H1 (cell line): ENCODE data around the gene YIPF3. TPM values are rescaled to one million over a fixed set of nuclear protein-coding genes. Genes with fewer than 3 reads are reported as not detected.
A peak's percentile ranks its signal among the peaks of the same experiment; 100 is the strongest.

Experiments used
- CTCF ChIA-PET: fragments of 300-600 bp; sonication (Branson Sonifier 250); formaldehyde crosslinking; loops from one replicate; lab custom pipeline; 2021; ENCODE audit not compliant: partially characterized antibody; lab: Charles Lee
- POLR2A ChIA-PET: fragments of 300-600 bp; sonication (Branson Sonifier 250); formaldehyde crosslinking; loops from one replicate; lab custom pipeline; 2021; ENCODE audit warnings: inconsistent platforms; ENCODE audit not compliant: partially characterized antibody; lab: Charles Lee
- DNase-seq, 2 experiments: peaks; one replicate each; pipeline versions ENCODE4 v3.0.0 to v3.0.0-alpha.2; 2010 to 2022; ENCODE audit warnings: low spot score in 2 of 2, low read depth in 1 of 2, mixed read lengths in 1 of 2
- FAIRE-seq: peaks from 2 replicates; lab custom pipeline; 2011; peaks lifted over from hg19 to GRCh38; lab: Jason Lieb, UNC
- H2AFZ ChIP-seq: 2 replicates; pipeline ENCODE4 v1.8.1; 2012; ENCODE audit warnings: low read length, inconsistent platforms
- H2AK5ac ChIP-seq: 2 replicates; pipeline ENCODE4 v1.6.1; 2013; ENCODE audit warnings: low read depth, low read length
- H2BK120ac ChIP-seq: replicated peaks from 2 replicates; pipeline ENCODE3; 2013; ENCODE audit warnings: low read depth, low read length, inconsistent platforms
- H2BK12ac ChIP-seq: 2 replicates; pipeline ENCODE4 v1.6.1; 2013; ENCODE audit warnings: low read depth, low read length
- H2BK15ac ChIP-seq: 2 replicates; pipeline ENCODE4 v1.6.1; 2013; ENCODE audit warnings: low read length
- H2BK20ac ChIP-seq: 2 replicates; pipeline ENCODE4 v1.6.1; 2013; ENCODE audit warnings: low read length
- H2BK5ac ChIP-seq: 2 replicates; pipeline ENCODE4 v1.6.1; 2013; ENCODE audit warnings: low read depth, low read length
- H3K14ac ChIP-seq: 2 replicates; pipeline ENCODE4 v1.6.1; 2013; ENCODE audit warnings: inconsistent platforms; ENCODE audit not compliant: insufficient read length
- H3K18ac ChIP-seq: 2 replicates; pipeline ENCODE4 v1.6.1; 2013; ENCODE audit warnings: low read length; ENCODE audit errors: extremely low read depth
- H3K23ac ChIP-seq: 2 replicates; pipeline ENCODE4 v1.6.1; 2013; ENCODE audit warnings: inconsistent platforms; ENCODE audit not compliant: insufficient read length
- H3K23me2 ChIP-seq: 2 replicates; pipeline ENCODE4 v1.6.1; 2013; ENCODE audit warnings: low read depth, low read length
- H3K27ac ChIP-seq: 2 replicates; pipeline ENCODE4 v1.6.1; 2011; ENCODE audit warnings: low read depth, low read length, inconsistent platforms
- H3K27me3 ChIP-seq, 4 experiments: replicated peaks in 1 of 4; 1 replicate in 1 of 4; 2 replicates in 3 of 4; pipeline versions ENCODE4 v1.6.1 to v1.8.1; 2011 to 2013; ENCODE audit warnings: low read length in 3 of 4, mild to moderate bottlenecking in 3 of 4, inconsistent platforms in 2 of 4, mixed read lengths in 2 of 4, moderate library complexity in 1 of 4; ENCODE audit not compliant: control insufficient read depth in 3 of 4, insufficient read depth in 3 of 4; ENCODE audit errors: extremely low read depth in 1 of 4
- H3K36me3 ChIP-seq, 4 experiments: 2 replicates each; pipeline versions ENCODE4 v1.6.1 to v1.8.1; 2011 to 2013; ENCODE audit warnings: mild to moderate bottlenecking in 4 of 4, low read length in 3 of 4, moderate library complexity in 2 of 4, control low read depth in 1 of 4, inconsistent platforms in 1 of 4; ENCODE audit not compliant: insufficient read depth in 4 of 4, control insufficient read depth in 2 of 4
- H3K4ac ChIP-seq: replicated peaks from 2 replicates; pipeline ENCODE3; 2013; ENCODE audit warnings: low read length, low read depth, mixed read lengths, inconsistent platforms; ENCODE audit not compliant: insufficient read length
- H3K4me1 ChIP-seq, 4 experiments: replicated peaks in 1 of 4; 1 replicate in 1 of 4; 2 replicates in 3 of 4; pipeline versions ENCODE4 v1.6.1 to v1.8.1; 2011 to 2013; ENCODE audit warnings: low read length in 3 of 4, inconsistent platforms in 2 of 4, mixed read lengths in 1 of 4; ENCODE audit not compliant: insufficient read depth in 4 of 4, control insufficient read depth in 3 of 4
- H3K4me2 ChIP-seq, 2 experiments: 2 replicates each; pipeline versions ENCODE4 v1.6.1 to v1.8.1; 2011 to 2013; ENCODE audit warnings: low read depth in 2 of 2, low read length in 2 of 2, control low read depth in 1 of 2, inconsistent platforms in 1 of 2, mild to moderate bottlenecking in 1 of 2; ENCODE audit not compliant: insufficient read depth in 1 of 2
- H3K4me3 ChIP-seq, 4 experiments: fragments of 200-600, 300-600 bp in 1 of 4; sonication (generic), shearing (Covaris generic), sonication (Bioruptor Twin) in 1 of 4; 2 replicates each; pipeline versions ENCODE4 v1.5.1 to v1.8.1; 2011 to 2016; ENCODE audit warnings: low read length in 4 of 4, low read depth in 3 of 4, control low read depth in 2 of 4, inconsistent platforms in 2 of 4, mild to moderate bottlenecking in 2 of 4, mixed read lengths in 1 of 4, moderate library complexity in 1 of 4; ENCODE audit not compliant: insufficient read depth in 2 of 4; ENCODE audit errors: extremely low read depth in 1 of 4
- H3K56ac ChIP-seq: replicated peaks from 2 replicates; pipeline ENCODE3; 2013; ENCODE audit warnings: low read depth, mild to moderate bottlenecking, mixed read lengths, low read length, inconsistent platforms; ENCODE audit not compliant: insufficient read length
- H3K79me1 ChIP-seq: 2 replicates; pipeline ENCODE4 v1.6.1; 2013; ENCODE audit warnings: low read depth, low read length, control low read depth
- H3K79me2 ChIP-seq, 2 experiments: 2 replicates each; pipeline versions ENCODE4 v1.6.1 to v1.8.1; 2012 to 2013; ENCODE audit warnings: low read length in 2 of 2, mild to moderate bottlenecking in 2 of 2, inconsistent platforms in 1 of 2; ENCODE audit not compliant: insufficient read depth in 2 of 2, control insufficient read depth in 1 of 2
- H3K9ac ChIP-seq, 4 experiments: replicated peaks in 1 of 4; 1 replicate in 1 of 4; 2 replicates in 3 of 4; pipeline versions ENCODE4 v1.6.1 to v1.8.1; 2011 to 2013; ENCODE audit warnings: low read depth in 3 of 4, low read length in 3 of 4, control low read depth in 2 of 4, mild to moderate bottlenecking in 2 of 4, moderate library complexity in 2 of 4, inconsistent platforms in 1 of 4; ENCODE audit errors: extremely low read depth in 1 of 4
- H3K9me3 ChIP-seq, 2 experiments: 2 replicates each; pipeline versions ENCODE4 v1.6.1 to v1.8.1; 2012 to 2013; ENCODE audit warnings: mild to moderate bottlenecking in 2 of 2, moderate library complexity in 2 of 2, control low read depth in 1 of 2, inconsistent platforms in 1 of 2, low read depth in 1 of 2, low read length in 1 of 2, mixed read lengths in 1 of 2; ENCODE audit not compliant: insufficient read depth in 2 of 2
- H4K20me1 ChIP-seq, 2 experiments: replicated peaks in 1 of 2; 2 replicates each; pipeline versions ENCODE3 to v1.8.1; 2011 to 2013; ENCODE audit warnings: inconsistent platforms in 2 of 2, low read length in 2 of 2, mild to moderate bottlenecking in 1 of 2; ENCODE audit not compliant: insufficient read depth in 2 of 2, control insufficient read depth in 1 of 2
- H4K5ac ChIP-seq: 2 replicates; pipeline ENCODE4 v1.6.1; 2013; ENCODE audit warnings: low read length, low read depth, mixed read lengths, inconsistent platforms; ENCODE audit not compliant: insufficient read length
- H4K8ac ChIP-seq: 2 replicates; pipeline ENCODE4 v1.8.0; 2013; ENCODE audit warnings: mild to moderate bottlenecking, moderate library complexity, low read length, inconsistent platforms; ENCODE audit not compliant: insufficient read depth; ENCODE audit errors: extremely low read depth
- H4K91ac ChIP-seq: replicated peaks from 2 replicates; pipeline ENCODE3; 2013; ENCODE audit warnings: low read length, mixed read lengths, inconsistent platforms; ENCODE audit not compliant: insufficient read length
- CHD1 ChIP-seq: IDR thresholded peaks from 2 replicates; pipeline ENCODE4 v1.6.1; 2012; ENCODE audit warnings: low read depth, low read length, improper control_type of control experiment
- CREB1 ChIP-seq: IDR thresholded peaks from 2 replicates; pipeline ENCODE4 v1.6.1; 2012; ENCODE audit warnings: inconsistent platforms
- RAD21 ChIP-seq, 2 experiments: IDR thresholded peaks in 1 of 2; conservative IDR thresholded peaks in 1 of 2; 2 replicates each; pipeline ENCODE4 v1.6.1; 2011; ENCODE audit warnings: low read depth in 2 of 2, low read length in 2 of 2, improper control_type of control experiment in 1 of 2, inconsistent platforms in 1 of 2, mild to moderate bottlenecking in 1 of 2, moderate library complexity in 1 of 2
- SIN3A ChIP-seq, 2 experiments: IDR thresholded peaks in 1 of 2; conservative IDR thresholded peaks in 1 of 2; 2 replicates each; pipeline ENCODE4 v1.6.1; 2011 to 2012; ENCODE audit warnings: low read length in 2 of 2, improper control_type of control experiment in 1 of 2, low read depth in 1 of 2, mild to moderate bottlenecking in 1 of 2
- YY1 ChIP-seq: IDR thresholded peaks from 2 replicates; pipeline ENCODE4 v1.6.1; 2011; ENCODE audit warnings: low read depth, mild to moderate bottlenecking, low read length
- WGBS, 2 experiments: shearing (Covaris generic) in 1 of 2; methylation state at CpG; one replicate each; pipeline versions ENCODE4 v1.1.6 to v1.1.7; 2013 to 2015; ENCODE audit warnings: low lambda C conversion rate in 2 of 2, mixed read lengths in 2 of 2, inconsistent platforms in 1 of 2, low coverage in 1 of 2, missing lambda C conversion rate in 1 of 2; ENCODE audit not compliant: insufficient replicate concordance in 2 of 2, insufficient coverage in 1 of 2, insufficient read length in 1 of 2; ENCODE audit errors: extremely low coverage in 1 of 2, missing lambda C conversion rate in 1 of 2; 5-methylcytosine and 5-hydroxymethylcytosine counted together
- polyA plus RNA-seq, 7 experiments: library from polyadenylated mRNA; depleted of rRNA in 3 of 7; stranded (reverse) in 5 of 7; unstranded in 2 of 7; fragments of >200 nt in 5 of 7; fragments of 200-250 nt in 2 of 7; gene quantifications; 1 replicate in 5 of 7; 2 replicates in 1 of 7; 4 replicates in 1 of 7; pipeline versions ENCODE4 v1.2.1 to v1.2.3, GENCODE V29; 2011 to 2013; ENCODE audit warnings: missing spikeins in 2 of 7, mixed read lengths in 2 of 7
- total RNA-seq: library from RNA; stranded (reverse); fragmentation: NEBNext Ultra II Directional; extraction: Animal tissue kit (Norgen Biotek cat#: 25700); gene quantifications from 2 replicates; pipeline ENCODE4 v1.2.1, GENCODE V29; 2021
- TF ChIP-seq, protein P1 (sequence below): IDR thresholded peaks from 2 replicates; pipeline ENCODE4 v1.6.1; 2012; ENCODE audit warnings: inconsistent platforms
- TF ChIP-seq, protein P2 (sequence below), 3 experiments: IDR thresholded peaks; 1 replicate in 2 of 3; 2 replicates in 1 of 3; pipeline versions ENCODE4 v1.5.1 to v1.6.1; 2011; ENCODE audit warnings: low read length in 3 of 3, mild to moderate bottlenecking in 3 of 3, inconsistent platforms in 2 of 3, low read depth in 1 of 3, moderate library complexity in 1 of 3; ENCODE audit not compliant: insufficient read depth in 1 of 3; ENCODE audit errors: control extremely low read depth in 1 of 3

YIPF3 gene
- total and polyA plus RNA-seq, 2 of the 8 experiments (the other 6 are each of a cell fraction or from before 2014, with no cell fraction given) = 77.2 to 225 TPM

DNA sequence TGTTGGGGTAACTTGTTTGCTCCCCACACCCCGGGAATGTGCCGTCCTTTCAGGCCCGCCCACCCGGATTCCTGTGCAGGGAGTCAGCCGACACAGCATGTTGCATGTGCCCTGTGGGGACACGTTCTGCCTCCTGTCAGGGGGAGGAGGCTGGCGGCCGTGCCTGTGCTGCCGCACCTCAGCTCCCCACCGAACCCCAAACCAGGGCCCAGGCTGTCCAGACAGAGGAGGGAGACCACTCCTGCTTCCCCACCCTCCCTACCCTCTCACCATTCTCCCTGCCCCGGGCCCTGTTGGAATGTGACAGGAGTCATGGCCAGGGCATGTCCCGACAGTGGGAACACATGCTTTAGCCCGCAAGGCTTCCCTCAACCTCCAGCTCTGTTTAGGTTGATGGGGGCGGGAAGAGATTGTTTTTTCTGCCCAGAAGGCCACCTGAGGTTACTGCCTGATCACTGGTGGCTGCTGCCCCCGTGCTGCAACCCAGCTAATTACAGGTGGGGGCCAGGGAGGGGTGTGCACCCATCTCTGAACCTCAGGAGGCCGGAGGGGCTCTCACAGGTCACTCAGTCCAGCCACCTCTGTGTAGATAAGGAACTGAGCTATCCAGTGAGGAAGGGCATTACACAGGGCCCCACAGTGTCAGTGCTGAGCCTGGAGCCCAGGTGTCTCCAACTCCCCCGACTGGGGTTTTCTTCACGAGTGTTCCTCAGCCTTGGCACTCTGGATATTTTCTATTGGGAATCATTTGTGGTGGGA, 20.2 kb downstream of the YIPF3 start:
- 66% methylated on average over 18 of the region's 18 CpGs; no CpG with 5 or more reads in 1 of the 2 experiments for WGBS, 2 experiments
- no peaks in the 10 kb centered on the region for H3K27me3 ChIP-seq
- H3K27ac ChIP-seq = no peak overlapping the region
- H3K4ac ChIP-seq = no peak overlapping the region
- H3K23me2 ChIP-seq = no peaks in the 10 kb centered on the region
- no peak overlapping the region for H2BK15ac ChIP-seq
- H2AK5ac ChIP-seq = no peak overlapping the region
- peaks cover 11 to 31% (median 22%) of the 10 kb centered on the region in 4 experiments; a peak in 7 of 8 replicates for H3K36me3 ChIP-seq
- peak overlapping the region in 1 of 2 experiments; percentile 18; a peak in 1 of 4 replicates for H3K4me2 ChIP-seq
- H3K9me3 ChIP-seq = no peaks in the 10 kb centered on the region
- H2BK12ac ChIP-seq = no peak overlapping the region
- H3K79me2 ChIP-seq = peaks cover 4 to 41% of the 10 kb centered on the region in 2 experiments; a peak in 3 of 4 replicates
- peak in 1 of 2 experiments; percentile 72 for DNase-seq
- no peak overlapping the region for H4K91ac ChIP-seq
- TF ChIP-seq SIN3A (conservative IDR thresholded peaks at IDR 0.05 in 1 of 2, IDR thresholded peaks at IDR 0.05 in 1 of 2; ENCODE audit: low read depth in 1 of 2, low read length in 2 of 2) = peak in 1 of 2 experiments; percentile 72; a peak in 2 of 4 replicates
- TF ChIP-seq, protein P1, sequence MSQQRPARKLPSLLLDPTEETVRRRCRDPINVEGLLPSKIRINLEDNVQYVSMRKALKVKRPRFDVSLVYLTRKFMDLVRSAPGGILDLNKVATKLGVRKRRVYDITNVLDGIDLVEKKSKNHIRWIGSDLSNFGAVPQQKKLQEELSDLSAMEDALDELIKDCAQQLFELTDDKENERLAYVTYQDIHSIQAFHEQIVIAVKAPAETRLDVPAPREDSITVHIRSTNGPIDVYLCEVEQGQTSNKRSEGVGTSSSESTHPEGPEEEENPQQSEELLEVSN = peak; percentile 51; the same call in 1 of the 2 replicates
- TF ChIP-seq, protein P2, sequence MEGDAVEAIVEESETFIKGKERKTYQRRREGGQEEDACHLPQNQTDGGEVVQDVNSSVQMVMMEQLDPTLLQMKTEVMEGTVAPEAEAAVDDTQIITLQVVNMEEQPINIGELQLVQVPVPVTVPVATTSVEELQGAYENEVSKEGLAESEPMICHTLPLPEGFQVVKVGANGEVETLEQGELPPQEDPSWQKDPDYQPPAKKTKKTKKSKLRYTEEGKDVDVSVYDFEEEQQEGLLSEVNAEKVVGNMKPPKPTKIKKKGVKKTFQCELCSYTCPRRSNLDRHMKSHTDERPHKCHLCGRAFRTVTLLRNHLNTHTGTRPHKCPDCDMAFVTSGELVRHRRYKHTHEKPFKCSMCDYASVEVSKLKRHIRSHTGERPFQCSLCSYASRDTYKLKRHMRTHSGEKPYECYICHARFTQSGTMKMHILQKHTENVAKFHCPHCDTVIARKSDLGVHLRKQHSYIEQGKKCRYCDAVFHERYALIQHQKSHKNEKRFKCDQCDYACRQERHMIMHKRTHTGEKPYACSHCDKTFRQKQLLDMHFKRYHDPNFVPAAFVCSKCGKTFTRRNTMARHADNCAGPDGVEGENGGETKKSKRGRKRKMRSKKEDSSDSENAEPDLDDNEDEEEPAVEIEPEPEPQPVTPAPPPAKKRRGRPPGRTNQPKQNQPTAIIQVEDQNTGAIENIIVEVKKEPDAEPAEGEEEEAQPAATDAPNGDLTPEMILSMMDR (IDR thresholded peaks at IDR 0.05; ENCODE audit: control extremely low read depth in 1 of 3, insufficient read depth in 1 of 3, low read depth in 1 of 3, low read length in 3 of 3) = peak; percentile 71 to 88 (median 79)
- TF ChIP-seq RAD21 (IDR thresholded peaks at IDR 0.05 in 1 of 2, conservative IDR thresholded peaks at IDR 0.05 in 1 of 2; ENCODE audit: low read depth in 2 of 2, low read length in 2 of 2) = peak; percentile 90 to 91
- TF ChIP-seq CHD1 = no peak
- TF ChIP-seq YY1 = no peak
- 0 out of 2 replicates have a peak, but pooled peaks have one; percentile 16 for TF ChIP-seq CREB1
- H4K5ac ChIP-seq = no peak overlapping the region
- H3K56ac ChIP-seq = no peak overlapping the region
- H2BK120ac ChIP-seq = no peak overlapping the region
- no peak overlapping the region for H3K18ac ChIP-seq
- peaks cover 7 to 19% (median 11%) of the 10 kb centered on the region in 4 experiments for H3K4me1 ChIP-seq
- ChIA-PET POLR2A (interaction anchor here (0.7 to 5.6 kb wide), 12 partner anchors 9 to 53 kb away, joined by 3 to 27 read pairs (median 4); partner anchors contain the start of genes DLK2, LRRC73, POLR1C and TJAP1), CTCF (interaction anchor here (0.6 to 32.9 kb wide), 25 partner anchors 4 to 1196 kb away, joined by 3 to 536 read pairs (median 5); partner anchors contain the start of genes DLK2, DNPH1, LRRC73 and TJAP1)
- no peak overlapping the region for H3K23ac ChIP-seq
- peaks cover 10 to 24% of the 10 kb centered on the region in 2 experiments for H4K20me1 ChIP-seq
- no peak overlapping the region; the same call in 1 of the 2 replicates for H2BK5ac ChIP-seq
- no peak overlapping the region for H2BK20ac ChIP-seq
- H3K79me1 ChIP-seq = peaks cover 19% of the 10 kb centered on the region; the same call in 1 of the 2 replicates
- H4K8ac ChIP-seq = no peak overlapping the region
- no peak overlapping the region for H2AFZ ChIP-seq
- no peak overlapping the region for H3K4me3 ChIP-seq
- H3K14ac ChIP-seq = no peak overlapping the region
- no peak for FAIRE-seq
- H3K9ac ChIP-seq = no peak overlapping the region
